HG02943 (cell line): ENCODE results near the gene BICC1.

Experiments
- ATAC-seq: cut with Tn5 transposase; IDR thresholded peaks from one replicate; pipeline ENCODE4 v1.9.1; 2021; ENCODE audit warnings: mild to moderate bottlenecking, low read depth, moderate library complexity; ENCODE audit not compliant: unreplicated experiment

The BICC1 gene

GRCh38 chr10:58806970-58807628 is 294.4 kb downstream of the BICC1 start:
- ATAC-seq, result no peak

GRCh38 chr10:58807629-58808022 is 295.0 kb downstream of the BICC1 start:
- ATAC-seq, result no peak

- ATAC-seq, result no peak
Measured at GRCh38 chr10:58810751-58811150, 298.1 kb downstream of the BICC1 start.

GRCh38 chr10:58813573-58813972 is 300.9 kb downstream of the BICC1 start:
- ATAC-seq, result no peak

- ATAC-seq, result no peak
Measured at GRCh38 chr10:58817201-58817846, 304.7 kb downstream of the BICC1 start.

- ATAC-seq, result no peak
Measured at GRCh38 chr10:58818900-58819299, 306.2 kb downstream of the BICC1 start.

- ATAC-seq, result no peak
Measured at GRCh38 chr10:58820386-58820785, 307.7 kb downstream of the BICC1 start.

GRCh38 chr10:58820861-58821751 is 308.4 kb downstream of the BICC1 start:
- no peak for ATAC-seq

- no peak for ATAC-seq
Measured at GRCh38 chr10:58821752-58822056, 309.0 kb downstream of the BICC1 start.

GRCh38 chr10:58823983-58824382 is 311.3 kb downstream of the BICC1 start:
- ATAC-seq, result no peak

GRCh38 chr10:58824396-58824795 is 311.7 kb downstream of the BICC1 start:
- ATAC-seq, result no peak

- no peak for ATAC-seq
Measured at GRCh38 chr10:58826694-58827093, 314.0 kb downstream of the BICC1 start.

- ATAC-seq, result no peak
Measured at GRCh38 chr10:58827381-58827780, 314.7 kb downstream of the BICC1 start.

GRCh38 chr10:58829839-58830238 is 317.2 kb downstream of the BICC1 start:
- no peak for ATAC-seq

- ATAC-seq, result no peak
Measured at GRCh38 chr10:58830697-58831096, 318.0 kb downstream of the BICC1 start.

GRCh38 chr10:58833771-58834561 is 321.3 kb downstream of the BICC1 start:
- no peak for ATAC-seq

GRCh38 chr10:58836176-58836700 is 323.6 kb downstream of the BICC1 start:
- ATAC-seq, result no peak

- ATAC-seq, result no peak
Measured at GRCh38 chr10:58836991-58837575, 324.4 kb downstream of the BICC1 start.

- ATAC-seq, result no peak
Measured at GRCh38 chr10:58837826-58838225, 325.2 kb downstream of the BICC1 start.

- ATAC-seq, result no peak
Measured at GRCh38 chr10:58838561-58839208, 326.0 kb downstream of the BICC1 start.
